HCT116 (cell line): ENCODE results near the gene TAF1D. TPM values are rescaled to one million over a fixed set of nuclear protein-coding genes. Genes with fewer than 3 reads are reported as not detected.

ENCODE experiments used
- ATAC-seq: fragments of 200-7000 bp; cut with Tn5 transposase; 2 replicates; pipeline ENCODE4 v1.9.1; 2020; ENCODE audit warnings: mild to moderate bottlenecking, moderate library complexity
- BruUV-seq: library from RNA; stranded (reverse); fragments of 400-500 nt; replicated peaks from 2 replicates; lab custom pipeline; 2021; lab: Mats Ljungman, UMichigan
- CTCF ChIA-PET: fragments of 300-600 bp; sonication (Branson Sonifier 250); formaldehyde crosslinking; loops from one replicate; lab custom pipeline; 2021; ENCODE audit warnings: antibody characterized with exemption; lab: Charles Lee
- POLR2A ChIA-PET: fragments of 300-600, 350-600 bp; sonication (Branson Sonifier 250); formaldehyde crosslinking; loops from one replicate; lab custom pipeline; 2021; ENCODE audit warnings: antibody characterized with exemption; lab: Charles Lee
- RAD21 ChIA-PET, 2 experiments: fragments of 300-600 bp; sonication (Branson Sonifier 250); formaldehyde crosslinking; loops; one replicate each; lab custom pipeline; 2023; ENCODE audit warnings: low total read pairs in 2 of 2; ENCODE audit not compliant: uncharacterized antibody in 2 of 2, unreplicated experiment in 2 of 2, low non-redundant PET in 1 of 2; lab: Charles Lee
- DNase-seq: peaks from one replicate; pipeline ENCODE4 v3.0.0-alpha.2; 2010; ENCODE audit warnings: low read depth, low spot score
- H2AFZ ChIP-seq: fragments of 200-600 bp; shearing (Covaris generic), sonication (generic); 2 replicates; pipeline ENCODE4 v1.6.1; 2017; ENCODE audit warnings: low read depth, mixed run types, mixed read lengths, antibody characterized with exemption, low read length; ENCODE audit not compliant: poor library complexity, severe bottlenecking
- H3K27ac ChIP-seq: 2 replicates; pipeline ENCODE4 v1.5.1; 2012; ENCODE audit warnings: low read depth, low read length
- H3K27me3 ChIP-seq: fragments of 200-600 bp; sonication (generic); 2 replicates; pipeline ENCODE4 v1.6.1; 2016; ENCODE audit warnings: mixed run types, low read length, mixed read lengths; ENCODE audit not compliant: insufficient read depth
- H3K36me3 ChIP-seq, 2 experiments: fragments of 200-500 bp in 1 of 2; fragments of 200-600 bp in 1 of 2; sonication (Bioruptor generic) in 1 of 2; sonication (generic) in 1 of 2; 2 replicates each; pipeline versions ENCODE4 v1.5.1 to v1.6.1; 2014 to 2016; ENCODE audit warnings: low read length in 2 of 2, inconsistent platforms in 1 of 2, mixed read lengths in 1 of 2, mixed run types in 1 of 2; ENCODE audit not compliant: insufficient read depth in 2 of 2, control insufficient read depth in 1 of 2
- H3K4me1 ChIP-seq, 2 experiments: fragments of 200-600 bp in 1 of 2; sonication (generic) in 1 of 2; 2 replicates each; pipeline versions ENCODE4 v1.5.1 to v1.6.1; 2012 to 2017; ENCODE audit warnings: low read length in 2 of 2, inconsistent platforms in 1 of 2, mild to moderate bottlenecking in 1 of 2, mixed read lengths in 1 of 2, mixed run types in 1 of 2, moderate library complexity in 1 of 2; ENCODE audit not compliant: insufficient read depth in 2 of 2, control insufficient read depth in 1 of 2
- H3K4me2 ChIP-seq: fragments of 200-600 bp; sonication (generic); 2 replicates; pipeline ENCODE4 v1.6.1; 2017; ENCODE audit warnings: mixed run types, low read length, mixed read lengths
- H3K4me3 ChIP-seq, 2 experiments: fragments of 200-600 bp in 1 of 2; sonication (generic) in 1 of 2; replicated peaks in 1 of 2; 2 replicates each; pipeline ENCODE4 v1.5.1; 2011 to 2016; ENCODE audit warnings: low read length in 2 of 2, control low read depth in 1 of 2, low read depth in 1 of 2, mild to moderate bottlenecking in 1 of 2, mixed read lengths in 1 of 2, mixed run types in 1 of 2
- H3K79me2 ChIP-seq: fragments of 200-600 bp; sonication (generic); 2 replicates; pipeline ENCODE4 v1.6.1; 2017; ENCODE audit warnings: mild to moderate bottlenecking, mixed run types, low read length, moderate library complexity, mixed read lengths; ENCODE audit not compliant: insufficient read depth
- H3K9ac ChIP-seq: fragments of 200-600 bp; sonication (generic); 2 replicates; pipeline ENCODE4 v1.6.1; 2016; ENCODE audit warnings: low read length, mixed read lengths
- H3K9me2 ChIP-seq: fragments of 200-600 bp; sonication (generic), shearing (Covaris generic); 2 replicates; pipeline ENCODE4 v1.6.1; 2017; ENCODE audit warnings: mixed run types, mild to moderate bottlenecking, moderate library complexity; ENCODE audit not compliant: insufficient read depth
- H3K9me3 ChIP-seq, 2 experiments: fragments of 200-500 bp in 1 of 2; fragments of 200-600 bp in 1 of 2; sonication (Bioruptor generic) in 1 of 2; sonication (generic) in 1 of 2; 2 replicates each; pipeline ENCODE4 v1.6.1; 2014 to 2017; ENCODE audit warnings: low read length in 2 of 2, mixed read lengths in 2 of 2, inconsistent platforms in 1 of 2, low read depth in 1 of 2, mild to moderate bottlenecking in 1 of 2, mixed run types in 1 of 2, moderate library complexity in 1 of 2; ENCODE audit not compliant: control insufficient read depth in 1 of 2, insufficient read depth in 1 of 2
- H4K20me1 ChIP-seq: fragments of 200-600 bp; sonication (generic), shearing (Covaris generic); 2 replicates; pipeline ENCODE4 v1.6.1; 2017; ENCODE audit warnings: mixed run types, mild to moderate bottlenecking, moderate library complexity; ENCODE audit not compliant: insufficient read depth
- ATF3 ChIP-seq: IDR thresholded peaks from 2 replicates; pipeline ENCODE4 v1.6.1; 2012
- CEBPB ChIP-seq: IDR thresholded peaks from 2 replicates; pipeline ENCODE4 v1.6.1; 2012; ENCODE audit warnings: low read depth
- EGR1 ChIP-seq: IDR thresholded peaks from 2 replicates; pipeline ENCODE4 v1.6.1; 2012; ENCODE audit warnings: low read depth
- ELF1 ChIP-seq: IDR thresholded peaks from 2 replicates; pipeline ENCODE4 v1.6.1; 2012; ENCODE audit warnings: low read depth, borderline replicate concordance
- EZH2phosphoT487 ChIP-seq: fragments of 200-600 bp; IDR thresholded peaks from 2 replicates; pipeline ENCODE4 v1.6.1; 2018; ENCODE audit warnings: antibody characterized with exemption, borderline replicate concordance
- JUND ChIP-seq: IDR thresholded peaks from 2 replicates; pipeline ENCODE4 v1.6.1; 2012
- MAX ChIP-seq: IDR thresholded peaks from 2 replicates; pipeline ENCODE4 v1.6.1; 2012
- POLR2A ChIP-seq: IDR thresholded peaks from 2 replicates; pipeline ENCODE4 v1.7.0; 2011; ENCODE audit warnings: borderline replicate concordance; ENCODE audit not compliant: insufficient read depth, insufficient read length; ENCODE audit errors: extremely low read depth
- POLR2AphosphoS5 ChIP-seq: IDR thresholded peaks from 2 replicates; pipeline ENCODE4 v1.6.1; 2011; ENCODE audit warnings: mild to moderate bottlenecking, low read depth, low read length, moderate library complexity
- RAD21 ChIP-seq: IDR thresholded peaks from 2 replicates; pipeline ENCODE4 v1.6.1; 2012; ENCODE audit warnings: low read depth, mild to moderate bottlenecking
- REST ChIP-seq: IDR thresholded peaks from 2 replicates; pipeline ENCODE4 v1.6.1; 2012; ENCODE audit warnings: low read depth
- SP1 ChIP-seq: IDR thresholded peaks from 2 replicates; pipeline ENCODE4 v1.6.1; 2012; ENCODE audit warnings: low read depth
- SRF ChIP-seq: IDR thresholded peaks from 2 replicates; pipeline ENCODE4 v1.6.1; 2012; ENCODE audit warnings: low read depth
- TCF7L2 ChIP-seq: IDR thresholded peaks from 2 replicates; pipeline ENCODE4 v1.7.0; 2011; ENCODE audit warnings: borderline replicate concordance, inconsistent platforms; ENCODE audit not compliant: insufficient read depth, insufficient read length; ENCODE audit errors: extremely low read depth
- YY1 ChIP-seq: IDR thresholded peaks from 2 replicates; pipeline ENCODE4 v1.6.1; 2011; ENCODE audit warnings: low read length, low read depth, moderate library complexity, mild to moderate bottlenecking; ENCODE audit not compliant: insufficient replicate concordance; ENCODE audit errors: extremely low read depth
- intact Hi-C: fragments of 100-400 bp; cut with micrococcal nuclease; formaldehyde crosslinking; loops from 2 replicates; pipeline ENCODE4 v1.10.0; 2022
- total RNA-seq: library from RNA; stranded (reverse); gene quantifications from one replicate; pipeline ENCODE4 v1.2.1, GENCODE V29; 2021; ENCODE audit not compliant: unreplicated experiment

The TAF1D gene
- total RNA-seq, 1 experiment from 2014 or later: 267 TPM

GRCh38 chr11:93773045-93773477, 31.8 kb upstream of the TAF1D start:
- no peak overlapping the region for H3K4me2 ChIP-seq
- no peaks in the 10 kb centered on the region for H3K36me3 ChIP-seq
- H3K27me3 ChIP-seq: no peaks in the 10 kb centered on the region
- no peak overlapping the region for H2AFZ ChIP-seq
- TF ChIP-seq REST: peak; percentile 58
- TF ChIP-seq JUND: no peak
- TF ChIP-seq, all 23 proteins: peak for 1
- Histone ChIP-seq H3K27ac (no peak overlapping the region), H3K4me1 (no peaks in the 10 kb centered on the region), H3K9me2 (no peaks in the 10 kb centered on the region), H4K20me1 (no peaks in the 10 kb centered on the region), H3K4me3 (no peak overlapping the region), H3K9ac (no peak overlapping the region), H3K79me2 (no peaks in the 10 kb centered on the region), H3K9me3 (no peaks in the 10 kb centered on the region)
- DNase-seq (no peak), ATAC-seq (peak; percentile 57; the same call in 1 of the 2 replicates)
- POLR2A ChIA-PET: no interaction called here
- RAD21 ChIA-PET: no interaction called here
- CTCF ChIA-PET: no interaction called here
- intact Hi-C loops: no loop called here
- BruUV-seq: no TSS peak

GRCh38 chr11:93772123-93772522, 30.8 kb upstream of the TAF1D start:
- H3K4me1 ChIP-seq: no peaks in the 10 kb centered on the region
- H3K9me2 ChIP-seq: no peaks in the 10 kb centered on the region
- no peaks in the 10 kb centered on the region for H4K20me1 ChIP-seq
- H3K9me3 ChIP-seq: no peaks in the 10 kb centered on the region
- no peaks in the 10 kb centered on the region for H3K27me3 ChIP-seq
- ChIA-PET RAD21 (no interaction called here), POLR2A (interaction anchor here (0.7 kb wide), 1 partner anchor 31 kb away, joined by 3 read pairs; the partner anchor contains the start of genes C11orf54 and TAF1D), CTCF (no interaction called here)
- H2AFZ ChIP-seq: no peak overlapping the region
- intact Hi-C loops: no loop called here
- H3K27ac ChIP-seq: no peak overlapping the region
- no peaks in the 10 kb centered on the region for H3K79me2 ChIP-seq
- H3K4me2 ChIP-seq: no peak overlapping the region
- no peak for DNase-seq
- H3K9ac ChIP-seq: no peak overlapping the region
- no peaks in the 10 kb centered on the region for H3K36me3 ChIP-seq
- H3K4me3 ChIP-seq: no peak overlapping the region
- BruUV-seq: no TSS peak
- no peak for ATAC-seq
- TF ChIP-seq SP1: no peak
- no peak for TF ChIP-seq CEBPB
- no peak for TF ChIP-seq RAD21
- no peak for TF ChIP-seq POLR2A
- no peak for TF ChIP-seq TCF7L2
- no peak for TF ChIP-seq ATF3
- TF ChIP-seq MAX: no peak
- no peak for TF ChIP-seq POLR2AphosphoS5
- no peak for TF ChIP-seq SRF
- no peak for TF ChIP-seq EGR1
- no peak for TF ChIP-seq EZH2phosphoT487
- TF ChIP-seq ELF1: no peak
- no peak for TF ChIP-seq YY1
- TF ChIP-seq JUND: no peak
